Superior temporal gyrus (tissue), 1 donor: ENCODE measurements around the gene D2HGDH.
"Not testable (repeated sequence)": the region's sequence is repeated elsewhere in the genome, so short reads cannot be mapped to it uniquely, and the experiment has no call there.

ENCODE experiments used
- DNase-seq: peaks from one replicate; pipeline ENCODE4 v3.0.0-alpha.2; 2016; ENCODE audit errors: extremely low spot score

Gene D2HGDH

DNA sequence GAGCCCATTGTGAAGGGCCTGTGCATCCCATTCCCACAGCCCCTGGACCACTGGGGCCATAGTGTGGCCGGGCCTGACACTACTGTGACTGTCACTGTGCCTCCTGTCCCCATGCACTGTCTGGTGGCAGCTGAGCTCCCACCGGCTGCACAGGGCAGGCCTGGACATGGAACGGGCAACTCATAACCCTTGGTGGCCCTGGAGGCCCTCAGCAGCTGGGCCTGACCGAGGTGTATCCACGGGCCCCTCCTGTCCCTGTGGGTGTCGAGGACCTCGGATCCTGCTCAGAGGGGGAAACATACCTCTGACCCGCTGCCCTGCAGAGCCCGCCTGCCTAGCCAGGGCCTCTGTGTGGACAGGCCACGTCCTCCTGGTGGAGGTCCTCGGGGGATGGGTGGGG is 34.4 kb downstream of the D2HGDH start:
- DNase-seq = no peak

DNA sequence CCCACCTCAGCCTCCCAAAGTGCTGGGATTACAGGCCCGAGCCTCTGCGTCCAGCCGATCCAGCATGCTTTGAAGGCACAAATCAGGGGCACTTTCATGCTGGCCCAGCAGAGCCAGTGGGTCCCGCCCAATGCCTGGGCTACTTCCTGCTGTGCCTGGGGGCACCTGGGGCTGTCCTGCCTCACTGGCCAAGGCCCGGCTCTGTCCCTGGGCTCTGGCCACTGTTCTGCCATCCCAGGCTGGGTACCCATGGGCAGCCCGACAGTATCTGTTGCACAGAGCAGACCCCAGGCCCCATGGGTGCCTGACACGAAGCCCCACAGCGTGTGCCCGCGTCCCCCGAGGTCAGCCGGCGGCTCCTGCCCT is 35.4 kb downstream of the D2HGDH start:
- DNase-seq = no peak

DNA sequence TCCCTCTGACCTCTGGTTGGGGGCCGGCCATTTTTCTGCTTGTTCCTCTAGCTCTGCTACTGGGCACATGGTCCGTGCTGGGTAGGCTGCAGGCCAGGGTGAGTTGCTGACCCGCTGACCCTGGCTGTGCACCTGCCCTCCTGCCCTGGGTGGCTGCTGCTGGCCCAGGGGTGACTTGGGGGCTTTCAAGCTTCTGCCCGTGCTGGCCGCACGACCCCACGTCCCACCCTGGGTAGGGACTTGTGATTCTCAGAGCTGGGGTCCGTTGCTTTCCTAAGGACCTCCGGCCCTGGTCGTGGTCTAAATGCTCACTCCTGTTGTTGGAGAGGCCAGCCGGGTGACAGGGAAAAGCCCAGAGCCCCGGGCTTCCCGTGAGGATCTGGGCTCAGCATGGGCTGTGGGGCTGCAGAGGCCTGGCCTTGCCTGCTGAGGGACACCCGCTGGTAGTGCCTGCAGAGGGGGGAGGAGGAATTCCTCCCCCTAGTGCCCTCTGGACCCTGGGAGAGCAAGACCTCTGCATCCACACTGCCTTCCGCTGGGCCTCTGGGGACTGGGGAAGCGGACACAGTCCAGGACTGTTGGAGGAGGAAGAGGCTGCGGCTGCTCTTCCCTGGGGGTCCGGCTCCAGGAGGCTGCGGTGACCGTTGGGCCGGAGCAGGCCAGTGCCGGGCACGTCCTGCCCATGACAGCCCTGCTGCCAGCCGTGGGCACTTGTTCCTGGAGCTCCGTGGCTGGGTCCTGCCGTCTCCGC is 35.9 kb downstream of the D2HGDH start:
- no peak for DNase-seq

DNA sequence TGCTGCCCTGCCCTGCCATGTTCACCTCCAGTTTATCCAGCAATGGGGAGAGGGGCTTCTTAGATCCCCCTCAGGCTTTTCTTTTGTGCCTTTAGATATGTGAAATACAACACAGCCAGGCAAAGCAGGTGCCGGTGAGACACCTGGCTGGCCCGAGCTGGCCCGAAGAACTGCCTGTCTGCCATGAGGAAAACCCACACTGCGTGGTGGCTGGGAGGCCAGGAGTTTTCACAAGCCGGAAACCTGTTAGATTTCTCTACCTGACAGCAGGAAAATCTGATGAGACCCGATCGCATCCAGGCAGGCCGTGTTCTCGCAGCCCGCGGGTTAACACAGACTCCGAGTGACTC is 36.5 kb downstream of the D2HGDH start:
- no peak for DNase-seq

DNA sequence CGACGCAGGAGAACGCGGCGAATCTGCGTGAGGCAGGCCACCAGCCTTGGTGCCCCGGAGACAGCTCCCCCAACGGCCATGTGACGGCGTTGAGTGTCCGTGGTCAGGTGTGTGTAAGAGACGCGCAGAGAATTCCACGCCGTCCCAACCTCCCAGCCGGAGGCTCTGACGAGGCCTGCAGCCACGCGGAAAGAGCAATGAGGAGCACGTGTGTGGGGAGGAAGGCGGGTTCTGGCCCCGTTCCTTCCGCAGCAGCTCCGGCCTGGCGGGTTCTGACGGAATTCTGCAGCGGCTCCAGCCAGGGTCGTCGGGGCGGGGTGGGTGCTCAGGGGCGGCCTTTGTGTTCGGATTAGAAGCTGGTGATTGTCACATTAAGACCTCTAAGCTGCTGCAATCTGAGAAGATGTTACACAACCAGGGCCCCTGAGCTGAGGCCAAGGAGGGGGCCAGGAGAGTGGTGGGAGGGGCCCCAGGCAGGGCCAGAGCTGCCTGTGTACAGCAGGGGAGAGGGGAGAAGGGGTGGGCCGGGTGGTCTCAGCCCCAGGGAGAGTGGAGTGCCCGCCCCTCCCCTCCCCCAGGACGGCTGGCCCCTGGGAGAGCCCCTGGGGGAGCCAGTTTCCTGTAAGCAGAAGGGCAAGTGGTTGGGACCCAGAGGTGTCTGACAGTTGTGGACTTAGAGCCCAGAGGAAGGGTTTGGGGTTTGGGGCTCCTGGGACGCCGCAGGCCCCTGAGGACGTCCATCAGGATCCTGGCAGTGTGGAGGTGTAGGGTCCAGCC is 37.0 kb downstream of the D2HGDH start:
- no peak for DNase-seq

DNA sequence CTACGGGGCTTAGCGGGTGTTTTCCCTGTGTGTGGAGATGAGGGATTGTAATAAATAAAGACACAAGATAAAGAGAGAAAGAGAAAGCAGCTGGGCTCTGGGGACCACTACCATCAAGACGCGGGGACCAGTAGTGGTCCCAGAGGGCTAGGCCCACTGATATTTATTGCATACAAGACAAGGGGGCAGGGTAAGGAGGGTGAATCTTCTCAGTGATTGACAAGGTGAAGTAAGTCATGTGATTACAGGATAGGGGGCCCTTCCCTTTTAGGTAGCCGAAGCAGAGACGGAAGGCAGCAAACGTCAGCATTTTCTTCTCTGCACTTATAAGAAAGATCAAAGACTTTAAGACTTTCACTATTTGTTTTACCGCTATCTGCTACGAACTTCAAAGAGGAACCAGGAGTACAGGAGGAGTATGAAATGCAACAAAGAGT is 37.7 kb downstream of the D2HGDH start:
- no peak for DNase-seq

DNA sequence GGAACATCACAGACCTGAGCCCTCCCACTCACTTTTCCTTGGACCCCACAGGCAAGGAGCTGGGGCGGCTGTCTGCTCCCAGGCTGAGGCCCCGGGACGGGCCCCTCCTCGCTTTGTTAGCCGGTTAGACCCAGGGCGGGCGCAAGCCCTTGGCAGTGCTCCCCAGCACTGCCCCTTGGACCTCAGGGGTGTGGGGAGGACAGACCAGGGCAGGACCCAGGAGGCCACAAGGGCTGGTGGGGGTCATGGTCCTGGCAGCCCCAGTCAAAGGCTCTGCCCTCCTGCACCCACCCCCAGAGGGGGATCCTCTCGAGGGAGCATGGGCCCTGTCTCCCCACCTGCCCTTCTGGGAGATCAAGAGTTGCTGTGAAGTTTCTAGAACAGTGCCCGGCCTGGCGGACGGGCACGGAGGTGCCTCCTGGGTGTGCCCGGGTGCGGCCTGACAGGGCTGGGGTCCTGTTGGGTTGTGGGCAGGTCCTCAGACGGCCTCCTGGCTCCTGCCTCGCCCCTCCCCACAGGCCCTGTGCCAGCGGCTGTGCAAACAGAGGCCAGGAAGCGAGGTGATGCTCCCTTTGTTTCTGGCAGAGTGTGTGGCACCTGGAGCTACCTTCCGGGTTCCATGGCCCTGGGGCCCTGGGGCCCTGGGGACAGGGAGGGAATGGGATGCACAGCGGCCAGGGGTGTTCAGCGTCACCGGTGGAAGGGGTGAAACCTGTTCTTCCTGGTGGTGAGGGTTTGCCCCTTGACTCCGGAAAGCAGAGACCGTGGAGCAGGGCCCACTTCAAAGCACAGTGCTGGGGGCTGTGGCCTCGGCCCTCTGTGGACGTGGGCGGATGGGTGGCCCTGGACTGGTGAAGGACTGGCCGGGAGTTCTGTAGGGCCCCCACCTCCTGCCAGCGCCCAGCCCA is 39.3 kb downstream of the D2HGDH start:
- DNase-seq = no peak

DNA sequence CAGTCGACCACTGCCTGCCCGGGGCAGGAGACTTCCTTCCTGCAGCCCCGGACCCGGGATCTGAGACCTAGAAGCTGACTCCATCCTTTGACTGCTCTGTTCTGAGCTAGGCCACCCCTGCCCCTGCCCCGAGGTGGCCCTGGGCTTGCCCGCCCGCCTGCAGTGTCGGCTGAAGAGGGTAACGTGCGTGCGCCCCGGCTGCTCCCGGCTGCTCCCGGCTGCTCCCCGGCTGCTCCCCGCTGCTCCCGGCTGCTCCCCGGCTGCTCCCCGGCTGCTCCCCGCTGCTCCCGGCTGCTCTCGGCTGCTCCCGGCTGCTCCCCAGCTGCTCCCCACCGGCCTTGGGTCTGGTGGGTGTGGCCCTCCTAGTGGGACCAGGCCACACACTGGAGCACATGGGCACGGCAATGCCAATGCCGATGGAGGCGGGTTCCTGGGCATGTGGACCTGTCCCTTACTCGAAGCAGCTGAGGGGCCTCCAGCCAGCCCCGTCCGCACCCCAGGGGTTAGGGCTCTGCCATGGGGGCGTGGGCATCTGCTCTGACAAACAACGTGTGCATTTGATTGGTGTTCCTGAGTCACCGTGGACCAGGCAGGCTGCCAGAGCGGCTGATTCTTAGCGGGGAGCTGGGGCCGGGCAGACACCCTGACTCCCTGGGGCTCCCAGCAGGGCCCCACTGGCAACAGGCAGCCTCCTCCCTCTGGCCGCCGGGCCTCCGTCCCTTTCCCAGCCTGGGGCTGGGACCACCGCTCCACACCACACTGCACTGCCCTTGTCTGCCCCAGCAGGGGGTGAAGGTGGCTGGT is 40.2 kb downstream of the D2HGDH start:
- no peak for DNase-seq

DNA sequence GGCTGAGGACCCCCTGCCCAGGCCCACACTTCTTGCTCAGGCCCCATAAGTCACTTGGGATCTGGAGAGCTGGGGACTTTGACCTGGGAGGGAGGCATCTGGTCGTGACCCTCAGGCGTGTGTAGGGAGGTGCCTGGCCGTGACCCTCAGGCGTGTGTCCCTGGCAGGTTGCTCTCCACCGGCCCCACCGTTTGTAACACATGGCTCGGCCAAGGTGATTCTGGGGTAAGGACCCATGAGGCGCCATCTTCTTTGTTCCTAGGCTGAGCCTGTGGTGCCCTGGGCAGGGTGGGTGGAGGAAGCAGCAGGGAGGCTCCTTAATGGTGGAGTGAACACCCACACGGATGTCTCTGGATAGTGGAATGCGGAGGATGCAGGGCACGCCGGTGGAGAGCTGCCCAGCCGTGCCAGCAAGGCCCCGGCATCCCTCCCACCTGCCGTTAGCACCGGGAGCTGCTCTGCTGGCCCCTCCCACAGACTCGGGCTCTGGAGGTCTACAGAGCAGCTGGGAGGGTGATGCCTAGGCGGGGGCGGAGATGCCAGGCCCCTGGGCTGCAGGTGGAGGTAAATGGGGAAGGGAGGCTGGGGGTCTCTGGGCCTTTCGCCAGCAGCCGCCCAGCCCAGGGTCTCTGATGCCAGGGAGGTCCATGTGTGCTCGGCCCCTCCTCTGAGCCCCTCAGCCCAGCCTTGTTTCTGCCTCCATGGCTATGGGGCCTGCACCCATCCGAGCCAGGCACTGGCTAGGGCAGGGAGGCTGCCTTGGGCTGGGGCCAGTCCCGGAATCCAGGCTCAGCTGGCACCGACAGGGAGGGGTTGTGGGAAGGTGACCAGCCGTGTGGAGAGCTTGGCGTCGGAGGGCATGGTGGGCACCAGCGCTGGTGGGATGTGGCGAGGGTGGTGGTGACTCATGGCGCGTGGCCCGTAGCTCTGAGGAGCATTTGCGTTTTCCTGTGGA is 41.1 kb downstream of the D2HGDH start:
- DNase-seq = no peak

DNA sequence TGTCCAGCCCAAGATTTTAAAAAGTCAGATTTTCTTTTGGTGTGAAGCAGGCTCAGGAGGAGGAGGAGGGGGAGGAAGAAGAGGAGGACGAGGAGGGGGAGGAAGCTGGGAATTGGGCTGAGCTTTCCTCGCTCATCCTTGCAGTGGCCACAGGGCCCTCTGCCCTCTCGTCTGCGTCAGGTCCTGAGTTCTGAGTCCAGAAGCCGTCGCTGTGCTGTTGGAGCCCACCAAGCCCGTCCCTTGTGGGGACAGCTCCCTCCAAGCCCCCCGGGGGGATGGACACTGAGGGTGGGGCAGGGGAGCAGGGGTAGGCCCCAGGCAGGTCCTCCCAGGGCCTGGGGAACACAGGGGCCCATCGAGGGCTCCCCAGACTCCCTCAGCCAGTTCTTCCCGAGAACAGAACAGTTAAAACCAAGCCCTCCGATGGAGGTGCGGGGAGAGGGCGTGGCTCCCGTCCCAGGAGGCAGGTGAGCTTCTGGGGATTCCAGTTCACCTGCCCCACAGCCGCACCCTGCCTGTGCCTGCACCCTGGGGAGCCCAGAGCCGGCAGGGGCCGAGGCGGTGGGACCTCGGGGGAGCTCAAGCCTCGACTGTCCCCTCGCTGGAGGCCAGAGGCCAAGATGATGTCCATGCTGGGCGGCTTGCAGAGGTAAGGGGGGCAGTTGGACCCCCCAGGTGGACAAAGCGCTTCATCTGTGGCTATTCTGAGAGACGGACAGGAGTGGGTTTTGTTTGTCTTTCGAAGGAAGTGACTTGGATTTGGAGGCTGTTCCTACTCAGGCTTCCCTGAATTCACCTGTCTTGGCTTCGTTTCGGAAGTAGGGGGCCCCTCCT is 42.1 kb downstream of the D2HGDH start, which contains the start of gene GAL3ST2:
Gene GAL3ST2, plus strand, starts transcription at position 487 of the 834 bp plus-strand sequence. Its CDS starts 134 bp downstream, at position 621.
- DNase-seq = no peak

DNA sequence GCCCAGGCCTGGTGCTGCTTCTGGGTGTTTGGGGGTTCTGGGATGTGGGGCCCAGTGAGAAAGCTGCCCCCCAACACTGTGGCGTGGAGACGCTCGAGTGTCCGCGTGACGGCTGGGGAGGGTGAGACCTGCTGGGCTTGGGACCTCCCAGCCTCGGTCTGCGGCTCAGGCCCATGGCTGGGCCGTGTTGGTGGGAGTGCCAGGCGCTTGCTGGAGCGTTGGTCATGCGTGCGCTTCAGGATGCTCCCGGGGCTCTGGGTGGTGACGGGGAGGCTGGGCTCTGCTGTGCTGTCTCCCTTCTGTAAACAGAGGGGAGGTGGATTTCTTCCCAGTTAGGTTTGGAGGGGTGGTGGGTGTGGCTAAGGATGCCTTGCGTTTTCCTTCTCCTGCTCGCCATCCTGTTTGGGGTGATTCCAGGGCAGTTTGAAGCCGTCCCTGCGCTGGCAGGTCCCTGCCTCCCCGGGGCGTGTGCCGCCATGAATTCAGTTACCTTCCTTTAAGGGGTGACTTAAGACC is 42.8 kb downstream of the D2HGDH start:
- DNase-seq = no peak

DNA sequence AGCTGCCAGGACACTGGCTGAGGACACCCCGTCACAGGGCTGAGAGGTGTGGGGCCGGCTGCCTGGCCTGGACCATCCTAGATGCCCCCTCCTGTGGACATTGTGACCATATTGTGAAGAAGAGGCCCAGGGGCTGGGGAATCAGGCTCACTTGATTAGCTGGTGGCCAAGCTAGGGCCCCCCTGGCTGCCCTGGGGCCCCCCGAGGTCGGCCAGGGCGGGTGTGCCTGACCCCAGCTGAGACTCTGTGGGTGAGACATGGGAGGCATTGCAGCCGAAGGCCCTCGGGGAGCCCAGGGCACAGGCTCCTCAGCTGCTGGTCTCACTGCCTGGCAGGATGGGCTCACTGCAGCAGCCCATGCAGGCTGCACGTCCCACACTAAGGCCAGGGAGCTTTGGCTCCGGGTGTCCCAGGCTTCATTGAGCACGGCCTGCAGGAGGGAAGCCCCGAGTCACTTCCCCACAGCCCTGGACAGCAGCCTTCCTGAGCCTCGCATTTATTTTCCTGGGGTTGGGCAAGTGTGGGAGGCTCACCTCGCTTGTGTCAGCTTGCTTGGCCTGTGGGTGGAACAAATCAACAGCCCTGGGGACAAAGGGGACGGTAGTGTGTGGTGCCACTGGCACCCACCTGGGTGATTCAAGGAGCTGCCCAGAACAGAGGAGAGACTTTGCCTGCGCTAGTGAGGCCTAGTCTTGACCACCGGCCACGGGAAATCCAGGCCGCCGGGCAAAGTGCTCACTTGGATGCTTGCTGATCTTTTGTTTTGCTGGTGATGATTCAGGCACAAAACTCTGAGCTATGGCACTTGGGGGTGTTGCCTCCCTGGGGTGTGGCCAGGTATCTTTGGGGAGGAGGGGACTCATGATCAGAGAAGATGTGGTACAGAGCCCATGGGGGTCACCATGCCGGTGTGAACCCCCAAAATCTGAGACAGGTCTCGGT is 43.5 kb downstream of the D2HGDH start:
- no peak for DNase-seq

DNA sequence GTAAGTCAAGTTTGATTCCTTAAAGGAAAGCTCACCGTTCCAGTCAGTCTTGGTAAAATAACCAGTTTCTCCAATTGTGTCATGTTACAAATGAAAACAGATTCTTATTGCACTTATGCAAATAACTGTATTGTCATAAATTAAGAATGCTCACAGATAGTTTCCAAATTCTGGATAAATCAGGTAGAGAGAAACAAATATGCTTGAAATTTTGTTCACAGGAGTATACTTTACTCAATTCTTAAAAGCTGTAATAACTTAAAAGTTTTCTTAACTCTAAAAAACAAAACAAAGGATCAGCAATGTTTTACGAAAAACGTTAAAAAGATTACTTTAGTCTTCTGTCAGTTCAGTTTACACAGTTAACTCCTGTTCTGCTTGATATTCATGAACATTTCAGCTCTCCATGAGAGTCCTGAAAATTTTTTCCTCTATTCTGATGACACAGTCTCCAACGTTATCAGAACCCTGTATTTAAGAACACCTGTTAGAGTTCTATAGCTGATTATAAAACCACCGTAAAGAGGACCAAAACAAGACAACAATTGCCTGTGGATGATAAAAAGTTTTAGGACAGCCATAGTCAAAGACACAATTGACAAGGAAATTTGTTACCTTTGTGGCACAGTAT is 46.6 kb downstream of the D2HGDH start:
- DNase-seq = no peak

DNA sequence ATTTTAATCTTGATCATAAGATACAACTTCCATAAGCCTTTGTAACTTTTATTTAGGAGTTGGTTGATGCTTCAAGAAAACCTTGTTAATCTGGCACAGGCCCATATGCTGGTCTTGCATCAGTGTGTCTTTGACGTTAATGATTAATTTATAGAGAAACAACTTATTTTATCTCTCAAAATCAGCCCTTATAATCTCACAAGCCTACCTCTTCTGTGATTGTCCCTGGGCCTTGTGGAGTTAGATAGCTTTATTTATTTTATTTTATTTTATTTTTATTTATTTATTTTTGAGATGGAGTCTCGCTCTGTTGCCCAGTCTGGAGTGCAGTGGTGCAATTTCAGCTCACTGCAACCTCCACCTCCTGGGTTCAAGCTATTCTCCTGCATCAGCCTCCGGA is 47.6 kb downstream of the D2HGDH start:
- not testable (repeated sequence) for DNase-seq

DNA sequence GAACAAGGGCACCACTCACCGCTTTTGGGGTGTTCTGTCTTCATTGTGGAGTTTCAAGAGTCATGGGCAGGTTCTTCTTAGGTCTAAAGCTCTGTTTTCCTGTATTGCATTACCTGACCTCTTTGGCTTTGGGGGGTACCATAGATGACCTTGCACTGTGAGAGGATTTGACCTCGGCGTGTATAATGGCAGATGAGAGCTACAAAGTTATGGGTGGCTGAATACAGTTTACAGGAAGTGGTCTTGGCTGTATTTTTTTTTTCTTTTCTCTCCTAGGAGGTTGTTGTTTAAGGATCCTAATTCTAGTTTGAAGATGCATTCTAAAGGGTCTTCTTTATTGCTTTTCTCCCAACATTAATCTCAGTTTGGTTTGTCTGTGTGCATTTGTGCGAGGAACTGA is 53.7 kb downstream of the D2HGDH start:
- DNase-seq = no peak

DNA sequence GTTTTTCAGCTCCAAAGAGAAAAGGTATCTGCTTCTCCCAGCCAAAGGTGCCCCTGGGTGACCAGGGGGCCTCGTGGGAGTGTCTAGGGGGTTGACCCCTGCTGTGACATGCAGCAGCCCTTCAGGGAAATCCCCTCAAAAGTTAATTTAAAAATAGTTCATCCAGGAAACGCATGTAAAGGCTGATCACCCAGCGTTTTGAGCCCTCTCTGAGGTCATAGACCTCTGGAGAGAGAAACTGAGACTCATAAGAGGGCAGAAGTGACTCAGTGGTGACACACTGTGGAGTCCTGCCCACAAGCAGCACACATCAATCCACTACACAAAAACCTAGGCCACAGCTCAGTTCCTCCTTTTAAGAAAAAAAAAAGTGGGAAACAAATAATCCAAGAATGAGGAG is 54.1 kb downstream of the D2HGDH start:
- DNase-seq = no peak

DNA sequence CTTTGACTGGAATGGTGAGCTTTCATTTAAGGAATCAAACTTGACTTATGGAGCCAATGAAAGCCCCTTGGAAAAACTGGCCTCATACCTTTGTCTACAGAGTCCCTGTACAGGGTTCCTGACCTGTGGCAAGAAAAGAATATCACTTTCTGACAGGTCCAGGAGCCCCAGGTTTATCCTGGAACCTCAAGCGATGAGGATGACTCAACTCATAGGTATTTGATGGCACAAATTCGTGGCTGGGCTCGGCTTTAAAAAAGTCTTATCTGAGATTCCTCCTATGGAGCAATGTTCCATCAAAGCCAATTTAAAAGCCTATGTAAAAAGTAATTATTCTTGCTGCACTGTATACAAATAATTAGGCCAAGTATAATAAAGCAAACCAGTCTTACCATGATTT is 57.0 kb downstream of the D2HGDH start:
- not testable (repeated sequence) for DNase-seq
